ENCODE results near the gene USP48. TPM values are rescaled to one million over a fixed set of nuclear protein-coding genes. Genes with fewer than 3 reads are reported as not detected.
"Not testable (repeated sequence)": the region's sequence is repeated elsewhere in the genome, so short reads cannot be mapped to it uniquely, and the experiment has no call there.

Gene USP48
- total RNA-seq, 1 donor from 2014 or later: 61.8 TPM

DNA sequence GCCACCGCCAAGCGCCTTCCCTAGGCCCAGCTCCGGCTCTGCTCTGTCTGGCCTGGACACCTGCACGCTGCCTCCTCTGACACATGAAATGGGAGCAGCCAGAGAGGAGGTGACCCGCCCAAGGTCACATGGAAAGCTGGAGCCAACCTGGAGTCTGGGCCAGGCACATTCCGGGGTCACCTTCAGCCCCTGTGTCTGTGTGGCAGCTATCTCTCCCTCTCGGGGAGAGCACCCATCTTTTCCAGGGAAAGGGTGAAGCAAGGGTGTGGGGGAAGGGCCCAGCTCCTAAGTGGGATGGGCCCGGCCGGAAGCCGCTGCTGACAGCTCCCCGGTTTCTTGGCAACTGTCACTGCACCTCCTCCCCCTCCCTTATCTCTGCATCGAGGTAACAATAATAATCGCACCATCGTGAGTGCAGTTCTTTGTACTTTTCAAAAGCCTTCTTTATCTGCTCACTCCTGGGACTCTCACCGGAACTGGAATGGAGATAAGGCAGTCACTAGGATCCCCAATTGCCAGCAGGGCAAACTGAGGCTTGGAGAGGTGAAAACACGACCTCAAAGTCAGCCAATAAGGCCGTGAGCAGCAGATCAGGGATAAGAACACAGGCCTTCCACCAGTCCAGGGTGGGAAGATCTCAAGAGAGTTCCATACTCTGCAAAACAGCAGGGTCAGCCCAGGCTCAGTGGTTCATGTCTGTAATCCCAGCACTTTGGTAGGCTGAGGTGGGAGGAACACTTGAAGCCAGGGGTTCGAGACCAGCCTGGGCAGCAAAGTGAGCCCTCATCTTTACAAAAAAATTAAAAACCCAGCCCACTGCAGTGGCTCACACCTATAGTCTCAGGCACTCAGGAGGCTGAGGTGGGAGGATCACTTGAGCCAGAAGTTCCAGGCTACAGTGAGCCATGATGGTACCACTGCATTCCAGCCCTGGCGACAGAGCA, 150.7 kb downstream of the USP48 start:
- H3K27me3 Mint-ChIP-seq (ENCODE audit: low read depth): no peaks in the 10 kb centered on the region
- no peaks in the 10 kb centered on the region for H3K9me3 Mint-ChIP-seq
- no peak overlapping the region for H3K4me3 Mint-ChIP-seq
- no peaks in the 10 kb centered on the region for H3K36me3 Mint-ChIP-seq (ENCODE audit: low read depth)
- no peak overlapping the region for H3K27ac Mint-ChIP-seq (ENCODE audit: unreplicated experiment)
- TF ChIP-seq, protein P1, sequence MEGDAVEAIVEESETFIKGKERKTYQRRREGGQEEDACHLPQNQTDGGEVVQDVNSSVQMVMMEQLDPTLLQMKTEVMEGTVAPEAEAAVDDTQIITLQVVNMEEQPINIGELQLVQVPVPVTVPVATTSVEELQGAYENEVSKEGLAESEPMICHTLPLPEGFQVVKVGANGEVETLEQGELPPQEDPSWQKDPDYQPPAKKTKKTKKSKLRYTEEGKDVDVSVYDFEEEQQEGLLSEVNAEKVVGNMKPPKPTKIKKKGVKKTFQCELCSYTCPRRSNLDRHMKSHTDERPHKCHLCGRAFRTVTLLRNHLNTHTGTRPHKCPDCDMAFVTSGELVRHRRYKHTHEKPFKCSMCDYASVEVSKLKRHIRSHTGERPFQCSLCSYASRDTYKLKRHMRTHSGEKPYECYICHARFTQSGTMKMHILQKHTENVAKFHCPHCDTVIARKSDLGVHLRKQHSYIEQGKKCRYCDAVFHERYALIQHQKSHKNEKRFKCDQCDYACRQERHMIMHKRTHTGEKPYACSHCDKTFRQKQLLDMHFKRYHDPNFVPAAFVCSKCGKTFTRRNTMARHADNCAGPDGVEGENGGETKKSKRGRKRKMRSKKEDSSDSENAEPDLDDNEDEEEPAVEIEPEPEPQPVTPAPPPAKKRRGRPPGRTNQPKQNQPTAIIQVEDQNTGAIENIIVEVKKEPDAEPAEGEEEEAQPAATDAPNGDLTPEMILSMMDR (conservative IDR thresholded peaks at IDR 0.05): no peak
- no peaks in the 10 kb centered on the region for H3K4me1 Mint-ChIP-seq
- no peak for DNase-seq (ENCODE audit: low read depth, low spot score)

GRCh38 chr1:21631590-21631943, 151.4 kb downstream of the USP48 start:
- H3K9me3 Mint-ChIP-seq; DNase-seq (ENCODE audit: low read depth, low spot score); H3K4me3 Mint-ChIP-seq; H3K27me3 Mint-ChIP-seq (ENCODE audit: low read depth); H3K4me1 Mint-ChIP-seq; H3K36me3 Mint-ChIP-seq (ENCODE audit: low read depth); H3K27ac Mint-ChIP-seq (ENCODE audit: unreplicated experiment): not testable (repeated sequence)

DNA sequence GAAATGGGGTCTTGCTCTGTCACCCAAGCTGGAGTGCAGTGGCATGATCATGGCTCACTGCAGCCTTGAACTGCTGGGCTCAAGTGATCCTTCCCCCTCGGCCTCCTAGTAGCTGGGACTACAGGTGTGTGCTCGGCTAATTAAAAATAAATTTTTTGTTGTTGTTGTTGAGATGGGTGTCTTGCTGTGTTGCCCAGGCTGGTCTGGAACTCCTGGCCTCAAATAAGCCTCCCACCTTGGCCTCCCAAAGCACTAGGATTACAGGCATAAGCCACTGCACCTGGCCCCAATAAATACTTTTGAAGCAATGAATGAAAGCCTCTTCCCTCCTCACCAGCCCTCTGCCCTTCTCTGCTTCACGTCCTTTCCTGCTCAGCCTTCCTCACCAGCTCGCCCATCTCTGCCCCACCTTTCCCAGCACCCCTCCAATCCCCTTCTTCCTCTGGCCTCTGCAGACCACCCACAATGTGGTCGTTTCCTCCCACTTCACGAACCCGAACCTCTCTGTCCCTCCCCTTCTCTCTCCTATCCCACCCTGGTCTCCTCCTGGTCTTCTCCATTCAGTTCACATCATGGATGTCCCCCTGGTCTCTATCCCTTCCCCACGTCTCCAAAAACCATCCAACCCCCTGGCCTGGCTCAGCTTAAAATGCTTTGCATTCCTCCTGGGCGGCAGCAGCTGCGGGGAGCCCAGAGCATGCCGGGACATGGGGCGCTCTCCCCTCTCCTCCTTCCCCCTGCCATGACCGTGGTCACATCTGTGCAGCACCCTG, 152.2 kb downstream of the USP48 start:
- DNase-seq (ENCODE audit: low read depth, low spot score): no peak
- Mint-ChIP-seq H3K36me3 (ENCODE audit: low read depth) (no peaks in the 10 kb centered on the region), H3K4me3 (no peak overlapping the region), H3K4me1 (no peaks in the 10 kb centered on the region), H3K27ac (ENCODE audit: unreplicated experiment) (no peak overlapping the region), H3K27me3 (ENCODE audit: low read depth) (no peaks in the 10 kb centered on the region), H3K9me3 (no peaks in the 10 kb centered on the region)
- TF ChIP-seq, protein P1 (conservative IDR thresholded peaks at IDR 0.05): no peak

DNA sequence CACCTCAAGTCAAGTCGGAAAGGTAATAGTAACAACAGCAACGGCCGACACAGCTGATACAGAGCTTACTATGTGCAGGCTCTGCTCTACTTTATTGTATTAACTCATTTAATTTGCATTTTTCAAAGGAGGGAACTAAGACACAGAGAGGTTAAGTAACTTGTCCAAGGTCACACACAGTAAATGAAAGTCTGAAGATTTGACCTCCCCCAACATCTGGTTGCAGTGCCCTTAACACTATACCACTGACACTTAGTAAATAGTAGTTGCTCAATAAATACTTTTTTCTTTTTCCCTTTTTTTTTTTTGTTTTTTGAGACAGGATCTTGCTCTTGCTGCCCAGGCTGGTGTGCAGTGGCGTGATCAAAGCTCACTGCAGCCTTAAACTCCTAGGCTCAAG, 153.0 kb downstream of the USP48 start:
- no peaks in the 10 kb centered on the region for H3K27me3 Mint-ChIP-seq (ENCODE audit: low read depth)
- H3K9me3 Mint-ChIP-seq: no peaks in the 10 kb centered on the region
- TF ChIP-seq, protein P1 (conservative IDR thresholded peaks at IDR 0.05): no peak
- DNase-seq (ENCODE audit: low read depth, low spot score): no peak
- no peaks in the 10 kb centered on the region for H3K4me1 Mint-ChIP-seq
- H3K36me3 Mint-ChIP-seq (ENCODE audit: low read depth): no peaks in the 10 kb centered on the region
- no peak overlapping the region for H3K27ac Mint-ChIP-seq (ENCODE audit: unreplicated experiment)
- H3K4me3 Mint-ChIP-seq: no peak overlapping the region

DNA sequence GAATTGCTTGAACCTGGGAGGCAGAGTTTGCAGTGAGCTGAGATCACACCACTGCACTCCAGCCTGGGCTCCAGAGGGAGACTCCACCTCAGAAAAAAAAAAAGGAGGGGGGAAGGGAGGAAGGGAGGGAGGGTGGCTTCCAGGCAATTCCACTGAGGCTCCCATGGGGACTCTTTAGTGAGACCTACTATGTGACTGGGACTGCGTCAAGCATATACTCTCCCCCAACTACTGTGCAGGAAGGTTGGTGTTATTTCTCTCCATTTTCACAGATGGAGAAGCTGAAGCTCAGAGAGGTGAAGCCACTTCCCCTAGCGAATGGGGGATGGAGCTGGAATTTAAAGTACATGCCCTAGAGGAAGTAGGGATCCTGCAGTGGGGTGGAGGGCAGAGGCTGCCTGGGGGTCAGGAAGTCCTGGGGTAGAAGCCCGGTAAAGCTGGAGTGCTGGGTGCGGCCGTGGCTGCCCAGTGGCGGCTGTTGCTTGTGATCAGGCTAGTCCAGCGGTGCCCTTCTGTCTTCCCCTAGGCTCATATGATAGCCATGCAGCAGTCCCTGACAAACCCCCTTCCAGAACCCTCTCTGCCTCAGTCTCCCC, 154.1 kb downstream of the USP48 start:
- H3K4me1 Mint-ChIP-seq: no peaks in the 10 kb centered on the region
- no peak overlapping the region for H3K4me3 Mint-ChIP-seq
- no peaks in the 10 kb centered on the region for H3K36me3 Mint-ChIP-seq (ENCODE audit: low read depth)
- TF ChIP-seq, protein P1 (conservative IDR thresholded peaks at IDR 0.05): no peak
- no peak for DNase-seq (ENCODE audit: low read depth, low spot score)
- peaks cover 2% of the 10 kb centered on the region for H3K27me3 Mint-ChIP-seq (ENCODE audit: low read depth)
- no peaks in the 10 kb centered on the region for H3K9me3 Mint-ChIP-seq
- H3K27ac Mint-ChIP-seq (ENCODE audit: unreplicated experiment): no peak overlapping the region

Other genes starting within 250 kb of the USP48 start
- gene RAP1GAP, start 113.8 kb downstream of the USP48 start, total RNA-seq: 5.3 and 7.4 TPM in 2 replicates
- 0.40 and 0.55 TPM in 2 replicates for gene LDLRAD2, start 29.1 kb upstream of the USP48 start, total RNA-seq
- 101 and 103 TPM in 2 replicates for gene HSPG2, start 154.2 kb upstream of the USP48 start, total RNA-seq
- gene CELA3B, start 193.9 kb upstream of the USP48 start, total RNA-seq: not detected in 2 replicates
- gene CELA3A, start 218.5 kb upstream of the USP48 start, total RNA-seq: not detected in 2 replicates

Data from neural crest cell (in vitro differentiated cells).